ENCODE data around the gene IL18.

DNA sequence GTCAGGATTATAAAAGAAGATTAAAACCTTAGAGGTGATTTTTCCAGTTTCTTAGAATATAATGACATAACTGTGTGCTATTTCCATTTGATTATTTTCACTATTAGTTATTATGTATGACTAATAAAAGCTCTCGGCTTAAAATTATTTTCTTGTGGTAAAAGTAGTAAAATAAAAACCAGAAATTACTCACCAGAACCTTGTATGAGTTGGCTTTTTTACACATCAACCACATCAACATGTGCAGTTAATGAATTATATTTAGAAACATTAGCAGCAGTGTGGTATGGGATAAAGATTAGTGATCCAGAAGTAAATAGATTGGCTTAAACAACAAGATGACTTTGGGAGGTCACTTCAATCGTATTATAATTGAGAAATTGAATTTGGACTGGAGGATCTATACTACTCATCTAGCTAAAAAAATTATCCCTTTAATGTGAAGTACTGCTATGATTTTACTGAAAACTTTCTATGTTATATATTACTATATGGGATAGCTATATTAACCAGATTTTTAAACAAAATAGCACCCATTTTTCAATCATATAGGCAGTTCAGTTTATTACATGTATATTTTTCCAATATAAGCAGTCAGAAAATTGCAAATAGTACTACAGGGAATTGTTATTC is 8.6 kb upstream of the IL18 start:
- no peak for TF ChIP-seq POLR2A (IDR thresholded peaks at IDR 0.05)
- no peak for TF ChIP-seq CTCF (IDR thresholded peaks at IDR 0.05)

Data from right lobe of liver (tissue), 4 donors.